OCI-M2 (cell line): Measurements from ENCODE around the gene ABL1.
"Not testable (repeated sequence)": the region's sequence is repeated elsewhere in the genome, so short reads cannot be mapped to it uniquely, and the experiment has no call there.

Experiments used
- DNase-seq: peaks from one replicate; lab custom pipeline; 2025; ENCODE audit not compliant: unreplicated experiment; lab: John Stamatoyannopoulos, UW

Gene ABL1

DNA sequence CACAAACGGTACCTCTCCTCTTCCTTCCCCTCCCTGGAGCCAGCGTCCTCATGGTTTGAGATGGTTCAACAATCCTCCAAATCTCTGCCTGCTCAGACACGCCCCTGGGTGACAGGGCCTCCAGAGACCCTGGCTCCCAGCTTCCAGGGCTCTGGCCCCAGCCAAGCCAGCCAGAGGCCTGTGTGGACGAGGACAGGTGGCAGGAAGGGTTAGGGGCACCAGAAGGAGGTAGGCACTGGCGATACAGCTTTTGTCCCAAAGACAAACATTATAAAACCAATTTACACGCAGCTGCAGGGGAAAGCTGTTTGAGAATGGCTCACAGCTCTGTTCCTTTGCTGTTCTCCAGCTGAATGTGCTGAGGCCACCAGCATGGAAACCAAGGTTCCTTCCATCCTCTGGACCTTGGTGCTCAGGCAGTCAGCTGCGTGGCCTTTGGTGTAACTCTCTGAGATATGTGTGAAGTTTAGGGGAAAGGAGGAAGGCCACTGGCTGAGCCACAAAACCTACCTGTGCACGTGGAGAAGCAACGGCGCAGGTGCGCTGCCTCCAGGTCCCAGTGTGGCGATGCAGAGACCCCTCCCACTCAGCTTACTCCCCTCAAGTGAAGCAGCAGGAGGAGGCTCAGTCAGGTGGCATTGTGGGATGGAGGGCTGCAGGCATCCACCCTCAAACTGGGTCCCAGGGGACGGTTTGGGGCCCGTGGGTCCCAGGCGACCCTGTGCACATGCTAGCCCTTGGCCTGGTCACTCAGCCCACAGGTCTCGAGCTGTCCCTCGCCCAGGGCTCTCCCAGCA lies 65.8 kb downstream of the ABL1 start:
- no peak for DNase-seq

DNA sequence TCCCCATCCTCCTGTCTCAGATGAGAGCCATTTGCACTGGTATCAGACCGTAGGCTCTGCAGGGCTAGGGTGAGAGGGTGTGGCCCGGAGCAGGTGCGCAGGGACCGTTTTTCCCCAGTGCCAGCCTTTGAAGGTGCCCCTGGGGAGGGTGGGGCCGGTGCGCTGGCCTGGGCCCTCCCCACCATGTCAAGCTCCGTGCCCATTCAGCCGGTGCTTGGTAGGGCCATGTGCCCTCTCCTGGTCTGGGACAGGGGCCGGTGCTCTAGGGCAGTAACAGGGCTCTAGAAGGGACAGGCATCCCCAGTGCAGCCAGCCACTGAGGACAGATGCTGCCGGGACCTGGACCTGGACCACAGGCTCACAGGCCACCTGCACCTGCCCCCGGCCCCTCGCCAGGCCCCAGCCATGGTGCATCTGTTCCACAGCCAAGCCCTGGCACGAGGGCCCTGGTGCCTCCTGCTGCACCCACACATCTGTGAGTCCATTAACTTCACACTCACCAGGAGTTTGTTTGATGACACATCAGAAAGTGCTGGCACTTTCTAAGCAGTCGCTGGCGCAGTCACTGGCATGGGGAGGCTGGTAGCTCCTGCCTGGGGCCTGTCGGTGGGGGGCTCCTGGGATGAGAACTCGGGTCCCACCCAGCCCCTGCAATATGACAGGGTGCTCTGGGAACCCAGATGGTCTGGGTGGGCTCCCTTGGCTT lies 66.6 kb downstream of the ABL1 start:
- DNase-seq = no peak

DNA sequence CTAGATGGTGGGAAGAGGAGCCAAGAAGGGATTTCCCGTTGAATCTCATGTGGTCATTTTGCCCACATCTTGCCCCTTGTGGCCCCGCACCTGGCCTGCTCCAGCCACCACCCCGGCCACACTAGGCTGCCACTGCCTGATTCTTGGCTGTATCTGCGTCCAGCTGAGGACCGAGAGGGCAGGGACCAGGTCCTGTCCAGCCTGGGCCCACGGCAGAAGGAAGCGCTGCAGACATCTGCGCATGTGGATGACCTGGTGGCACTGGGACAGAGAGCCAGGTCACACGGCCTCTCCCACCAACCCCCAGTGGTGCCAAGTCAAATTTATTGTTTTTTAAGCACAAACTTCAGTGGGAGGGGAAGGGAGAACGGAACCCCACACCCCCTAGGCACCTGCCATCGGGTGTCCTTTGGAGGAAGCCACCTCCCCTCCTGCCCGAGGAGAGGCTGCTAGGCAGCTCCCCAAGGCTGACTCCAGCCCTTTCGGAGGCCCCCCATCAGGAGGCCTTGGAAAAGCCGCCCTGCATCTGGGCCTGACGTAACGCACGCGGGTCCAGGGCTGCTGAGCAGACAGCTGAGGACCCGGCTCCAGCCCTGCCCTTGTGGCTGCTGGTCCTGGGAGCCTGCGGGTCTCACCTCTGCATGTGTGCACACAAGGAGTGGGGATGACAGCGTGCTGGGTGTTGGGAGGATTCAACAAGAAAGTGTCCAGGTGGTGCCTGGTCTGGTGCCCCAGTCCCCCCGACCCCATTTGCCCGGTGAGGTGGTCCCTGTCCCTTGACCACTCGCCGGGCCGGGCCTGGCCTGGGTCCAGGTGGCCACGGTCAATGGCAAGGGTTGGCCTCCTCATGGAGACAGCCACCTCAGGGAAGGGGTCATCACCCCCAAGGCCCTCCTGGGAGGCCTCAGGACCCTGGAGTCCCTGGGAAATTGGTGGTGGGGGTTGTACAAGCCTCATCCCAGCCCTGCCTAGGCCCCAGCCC lies 67.4 kb downstream of the ABL1 start:
- no peak for DNase-seq

DNA sequence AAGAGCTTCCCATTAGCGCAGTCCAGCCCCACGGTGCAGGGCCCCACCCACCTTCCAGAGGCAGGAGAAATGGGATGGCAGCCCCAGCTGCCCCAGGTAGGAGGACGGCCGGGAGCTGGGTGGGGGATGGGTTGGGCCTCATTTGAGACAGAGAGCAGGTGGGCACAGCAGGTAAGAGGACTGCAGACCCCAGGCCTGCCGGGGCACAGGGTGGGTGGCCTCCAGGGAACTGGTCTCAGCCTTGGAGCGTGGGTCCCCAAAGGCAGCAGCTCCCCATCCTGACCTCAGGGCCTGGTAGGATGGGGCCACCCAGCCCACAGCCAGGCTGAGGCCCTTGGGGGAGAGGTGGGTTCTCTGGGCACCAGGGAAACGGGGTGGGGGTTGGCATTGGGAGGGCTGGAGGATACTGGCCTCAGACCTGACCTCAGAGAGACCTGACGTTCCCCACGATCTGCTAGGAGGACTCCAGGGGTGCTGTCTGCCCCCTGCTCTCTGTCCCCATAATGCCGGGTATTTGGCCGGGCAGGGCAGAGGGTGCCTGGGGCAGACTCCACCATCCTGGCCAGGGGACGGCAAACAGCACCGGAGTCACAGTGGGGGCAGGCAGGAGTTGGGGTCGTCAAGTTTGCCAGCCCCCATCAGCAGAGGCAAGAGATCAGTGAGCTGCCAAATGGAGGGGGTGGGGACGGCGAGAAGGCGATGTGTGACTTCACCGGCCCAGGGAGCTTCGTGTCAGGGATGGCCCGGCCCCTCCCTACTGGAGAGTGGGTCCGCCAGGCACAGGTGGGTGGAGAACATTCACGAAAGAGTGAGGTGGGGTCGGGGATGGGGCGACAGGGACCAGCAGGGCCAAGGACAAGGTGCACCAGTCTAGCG lies 68.4 kb downstream of the ABL1 start:
- DNase-seq = no peak

DNA sequence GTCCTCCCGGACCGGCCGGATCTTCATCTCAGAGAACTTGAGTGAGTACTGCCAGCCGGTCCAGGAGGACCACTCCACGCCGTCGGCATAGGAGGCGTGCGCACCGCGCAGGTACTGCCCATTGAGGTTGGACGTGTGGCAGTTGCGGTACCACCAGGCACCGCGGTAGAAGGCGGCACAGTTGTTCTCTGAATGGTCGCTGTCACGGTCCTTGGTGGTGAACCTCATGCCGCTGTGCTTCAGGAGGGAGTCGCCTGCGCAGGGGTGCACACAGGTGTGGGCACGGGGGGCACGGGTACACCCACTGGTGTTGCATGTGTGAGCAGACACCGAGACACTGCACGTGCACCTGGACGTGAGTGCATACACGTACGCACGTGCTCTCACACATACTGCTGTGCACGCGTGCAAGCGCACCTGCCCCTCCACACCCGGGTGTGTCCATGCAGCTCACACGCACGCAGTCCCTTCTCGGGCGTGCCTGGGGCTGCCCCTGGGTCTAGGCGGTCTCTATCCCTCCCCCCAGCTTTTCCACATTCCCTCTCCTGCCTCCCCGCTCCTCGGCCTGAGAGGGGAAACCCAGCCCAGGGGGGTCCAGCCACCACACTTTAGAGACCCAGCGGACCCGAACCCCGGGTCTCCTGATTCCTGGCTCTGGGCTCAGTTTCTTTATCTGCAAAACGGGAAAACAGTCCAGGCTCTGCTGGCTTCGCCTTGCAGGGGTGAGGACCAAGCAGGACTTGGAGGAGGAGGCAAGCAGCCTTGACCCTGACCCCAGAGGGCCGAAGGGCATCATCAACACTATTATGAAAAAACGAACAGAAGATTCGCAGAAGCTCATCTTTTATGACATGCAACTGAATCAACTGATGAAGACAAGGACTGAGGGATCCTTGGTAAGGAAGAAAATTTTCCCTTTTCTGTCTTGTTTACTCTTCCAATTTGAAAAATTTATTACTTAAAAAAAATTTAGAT lies 69.3 kb downstream of the ABL1 start:
- no peak for DNase-seq

DNA sequence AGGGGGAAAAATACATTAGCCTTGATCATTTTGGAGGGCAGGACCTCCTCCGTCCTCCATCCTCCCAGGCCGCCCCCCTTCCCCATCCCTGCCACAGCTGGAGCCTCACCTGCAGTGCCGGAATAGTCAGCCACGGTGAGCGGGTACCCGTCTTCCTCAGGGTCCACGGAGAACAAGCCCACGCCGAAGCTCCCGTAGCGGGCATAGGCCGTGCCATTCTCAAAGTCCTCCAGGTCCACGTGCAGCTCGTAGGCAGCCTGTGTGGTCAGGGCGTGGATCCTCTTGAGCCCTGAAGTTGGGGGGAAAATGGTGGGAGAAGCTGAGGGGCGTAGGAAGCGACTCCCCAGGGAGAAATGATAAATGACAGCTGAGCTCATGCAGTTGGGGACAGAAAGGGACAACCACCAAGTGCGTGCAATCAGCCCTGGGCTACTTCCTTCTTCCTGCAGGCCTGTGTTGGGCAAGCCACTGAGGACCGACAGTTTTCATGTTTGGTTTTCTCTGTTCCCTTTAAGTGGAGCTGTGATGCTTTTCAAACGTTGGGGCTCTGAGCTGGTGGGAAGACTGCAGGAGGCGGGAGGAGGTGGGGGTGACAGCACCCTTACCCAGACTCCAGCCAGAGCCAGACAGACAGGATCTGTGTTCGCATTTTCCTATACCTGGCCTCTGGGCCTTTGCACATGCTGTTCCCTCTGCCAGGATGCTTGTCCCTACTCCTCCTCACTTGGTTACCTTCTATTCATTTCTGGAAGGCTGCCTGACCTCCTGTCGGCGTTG lies 70.3 kb downstream of the ABL1 start:
- no peak for DNase-seq

DNA sequence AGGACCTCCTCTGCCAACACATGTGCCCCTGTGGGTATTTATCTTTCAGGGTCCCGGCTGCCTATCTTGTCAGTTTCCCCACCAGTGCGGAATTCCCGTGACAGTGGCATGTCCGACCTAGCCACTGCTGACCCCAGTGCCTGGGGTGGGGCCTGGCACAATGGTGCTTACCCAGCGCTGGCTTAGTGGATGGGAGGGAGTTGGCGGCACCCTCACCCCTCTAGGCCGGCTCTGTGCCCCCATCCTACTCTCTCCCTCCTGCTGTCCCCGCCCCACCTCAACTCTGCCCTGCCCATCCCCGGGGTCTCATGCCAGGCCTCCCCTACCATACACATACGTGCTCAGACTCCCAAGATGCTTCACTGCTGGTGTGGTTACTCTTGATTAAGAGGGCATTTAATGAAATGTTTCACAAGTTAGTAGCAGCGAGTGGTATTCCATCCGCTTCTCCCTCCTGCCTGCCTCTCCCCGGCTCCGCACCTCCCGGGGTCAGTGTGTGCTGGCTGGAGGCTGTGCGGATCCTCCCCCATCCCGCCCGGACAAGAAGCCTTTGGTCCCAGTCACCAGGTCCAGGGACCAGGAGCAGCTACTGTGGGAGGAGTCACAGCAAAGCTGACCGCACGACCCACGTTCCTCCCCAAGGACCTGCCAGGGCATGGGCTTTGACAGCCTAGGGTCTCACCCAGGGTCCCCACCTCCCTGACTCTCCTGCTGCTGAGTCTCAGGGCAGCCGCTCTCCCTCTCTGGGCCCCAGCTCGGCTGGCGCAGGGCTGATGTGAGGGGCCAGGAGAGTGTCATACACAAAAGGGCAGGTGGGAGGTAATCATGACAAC lies 71.1 kb downstream of the ABL1 start:
- DNase-seq = no peak

DNA sequence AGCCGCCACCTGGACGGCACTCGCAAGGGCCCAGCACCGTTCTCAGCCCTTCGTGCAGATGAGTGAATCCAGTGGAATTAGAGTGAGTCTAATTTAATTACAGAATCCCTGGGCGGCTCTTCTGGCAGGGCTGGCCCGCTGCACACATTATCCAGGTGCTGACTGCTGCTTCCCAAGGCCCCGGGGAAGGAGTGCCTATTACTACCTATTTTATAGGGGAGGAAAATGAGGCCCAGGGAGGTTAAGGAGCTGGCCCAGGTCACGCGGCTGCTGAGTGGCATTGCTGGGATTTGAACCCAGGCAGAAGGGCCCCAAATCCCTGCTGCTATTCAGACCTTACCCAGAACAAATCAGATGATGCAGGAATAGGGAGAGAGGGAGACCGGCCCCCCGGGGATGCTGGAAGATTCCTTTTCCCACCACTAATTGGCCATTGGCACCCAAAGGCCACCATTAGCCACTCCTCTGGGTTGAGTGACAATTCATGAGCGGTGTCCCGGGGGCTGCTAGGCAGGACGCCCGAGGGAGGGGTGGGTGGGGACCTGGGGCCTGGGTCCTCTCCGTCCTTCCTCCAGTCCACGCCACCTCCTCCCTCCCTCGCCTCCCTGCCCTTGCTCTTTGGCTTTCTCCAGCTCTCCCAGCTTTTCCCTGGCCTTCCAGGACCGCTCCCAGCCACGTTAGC lies 71.8 kb downstream of the ABL1 start:
- no peak for DNase-seq

DNA sequence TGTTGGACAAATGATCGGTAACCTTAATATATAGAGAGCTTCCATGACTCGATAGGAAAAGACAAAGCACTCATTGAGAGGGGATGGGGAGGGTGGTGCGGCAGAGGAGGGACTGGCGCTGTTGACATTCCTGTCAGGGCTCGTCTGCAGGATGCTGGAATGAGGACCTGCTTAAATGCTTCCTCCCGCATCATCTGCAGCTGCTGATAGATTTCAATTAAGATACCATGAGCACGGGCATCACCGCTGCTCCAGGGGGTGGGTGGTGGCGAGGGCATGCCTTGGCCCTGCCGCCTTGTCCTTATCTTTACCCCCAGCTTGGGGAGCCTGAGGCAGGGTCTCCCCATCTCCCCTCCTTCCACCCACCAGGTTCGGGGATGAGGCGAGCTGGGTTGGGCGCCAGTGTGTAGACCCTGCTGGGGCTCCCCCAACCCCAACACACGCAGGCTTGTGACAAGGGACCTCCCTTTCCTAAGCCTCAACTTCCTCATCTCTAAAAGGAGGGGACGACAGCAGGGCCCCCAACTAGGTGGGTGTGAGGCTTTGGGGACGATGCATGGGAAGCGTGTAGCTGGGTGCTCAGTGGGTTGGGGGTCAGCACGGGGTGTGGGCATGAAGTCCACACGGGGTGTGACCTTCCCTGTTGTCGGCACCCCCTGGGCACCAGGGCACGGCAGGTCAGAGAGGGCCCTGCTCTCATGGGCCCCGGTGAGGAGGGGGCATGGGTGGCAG lies 73.3 kb downstream of the ABL1 start:
- DNase-seq = no peak

DNA sequence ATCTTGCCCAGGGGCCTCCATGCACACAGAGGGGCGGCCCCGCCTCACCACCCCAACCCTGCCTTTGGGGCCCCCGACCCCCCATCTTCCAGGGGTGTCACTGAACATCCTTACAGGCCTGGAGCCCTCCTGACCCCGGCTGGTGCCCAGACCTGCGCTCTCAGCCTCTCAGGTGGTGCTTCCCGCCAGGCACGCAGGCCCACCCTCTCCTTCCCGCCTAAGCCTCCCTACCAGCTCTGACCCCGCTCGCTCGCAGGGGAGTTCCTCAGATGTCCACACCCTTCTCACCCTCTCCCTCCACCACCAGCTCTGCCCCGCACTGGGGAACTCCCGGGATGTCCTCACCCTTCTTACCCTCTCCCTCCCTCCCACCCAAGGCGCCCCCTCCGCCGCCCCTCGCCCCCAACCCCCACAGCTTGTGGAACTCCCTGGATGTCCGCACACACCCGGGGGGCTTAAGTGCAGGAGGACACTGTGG lies 73.9 kb downstream of the ABL1 start:
- DNase-seq = no peak

DNA sequence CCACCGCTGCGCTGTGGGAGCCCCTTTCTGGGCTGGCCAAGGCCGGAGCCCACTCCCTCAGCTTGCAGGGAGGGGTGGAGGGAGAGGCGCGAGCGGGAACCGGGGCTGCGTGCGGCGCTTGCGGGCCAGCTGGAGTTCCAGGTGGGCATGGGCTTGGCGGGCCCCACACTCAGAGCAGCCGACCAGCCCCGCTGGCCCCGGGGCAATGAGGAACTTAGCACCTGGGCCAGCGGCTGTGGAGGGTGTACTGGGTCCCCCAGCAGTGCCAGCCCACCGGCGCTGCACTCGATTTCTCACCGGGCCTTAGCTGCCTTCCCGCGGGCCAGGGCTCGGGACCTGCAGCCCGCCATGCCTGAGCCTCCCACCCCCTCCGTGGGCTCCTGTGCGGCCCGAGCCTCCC lies 75.0 kb downstream of the ABL1 start:
- not testable (repeated sequence) for DNase-seq

DNA sequence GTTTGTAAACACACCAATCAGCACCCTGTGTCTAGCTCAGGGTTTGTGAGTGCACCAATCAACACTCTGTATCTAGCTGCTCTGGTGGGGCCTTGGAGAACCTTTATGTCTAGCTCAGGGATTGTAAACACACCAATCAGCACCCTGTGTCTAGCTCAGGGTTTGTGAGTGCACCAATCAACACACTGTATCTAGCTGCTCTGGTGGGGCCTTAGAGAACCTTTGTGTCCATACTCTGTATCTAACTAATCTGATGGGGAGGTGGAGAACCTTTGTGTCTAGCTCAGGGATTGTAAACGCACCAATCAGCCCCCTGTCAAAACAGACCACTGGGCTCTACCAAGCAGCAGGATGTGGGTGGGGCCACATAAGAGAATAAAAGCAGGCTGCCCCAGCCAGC lies 75.6 kb downstream of the ABL1 start:
- DNase-seq = not testable (repeated sequence)

DNA sequence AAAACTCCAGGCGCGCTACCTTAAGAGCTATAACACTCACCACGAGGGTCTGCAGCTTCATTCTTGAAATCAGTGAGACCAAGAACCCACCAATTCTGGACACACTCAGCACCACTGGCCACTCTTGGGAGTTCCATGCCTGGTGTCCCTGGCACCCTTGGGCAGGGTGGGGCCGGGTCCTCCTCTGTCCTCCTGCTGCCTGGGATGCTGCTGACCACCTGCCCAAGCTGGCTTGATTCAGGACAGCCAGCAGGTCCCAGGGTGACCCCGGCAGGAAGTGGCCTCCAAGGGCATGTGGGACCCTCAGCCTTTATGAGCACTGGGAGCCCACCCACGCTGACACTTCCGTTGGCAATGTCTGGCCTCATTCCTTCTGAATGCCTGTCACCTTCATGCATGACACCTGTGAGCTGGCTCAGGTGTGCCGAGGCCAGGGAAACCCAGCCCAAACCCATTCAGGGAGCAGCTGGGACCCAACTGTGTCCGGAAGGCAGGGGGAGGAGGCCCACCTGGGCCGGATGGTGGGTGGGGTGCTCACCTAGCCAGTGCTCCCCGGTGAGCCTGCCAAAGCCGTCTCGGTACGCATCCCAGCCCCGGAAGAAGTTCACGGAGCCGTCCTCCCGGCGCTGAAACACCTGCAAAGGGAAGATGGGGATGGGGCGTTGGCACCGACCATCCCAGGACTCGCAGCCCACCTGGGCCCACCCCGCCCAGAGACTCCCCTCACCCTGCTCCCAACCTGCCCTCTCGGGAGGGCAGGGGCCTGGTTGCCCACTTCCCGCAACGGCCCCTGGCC lies 76.4 kb downstream of the ABL1 start:
- DNase-seq = no peak

DNA sequence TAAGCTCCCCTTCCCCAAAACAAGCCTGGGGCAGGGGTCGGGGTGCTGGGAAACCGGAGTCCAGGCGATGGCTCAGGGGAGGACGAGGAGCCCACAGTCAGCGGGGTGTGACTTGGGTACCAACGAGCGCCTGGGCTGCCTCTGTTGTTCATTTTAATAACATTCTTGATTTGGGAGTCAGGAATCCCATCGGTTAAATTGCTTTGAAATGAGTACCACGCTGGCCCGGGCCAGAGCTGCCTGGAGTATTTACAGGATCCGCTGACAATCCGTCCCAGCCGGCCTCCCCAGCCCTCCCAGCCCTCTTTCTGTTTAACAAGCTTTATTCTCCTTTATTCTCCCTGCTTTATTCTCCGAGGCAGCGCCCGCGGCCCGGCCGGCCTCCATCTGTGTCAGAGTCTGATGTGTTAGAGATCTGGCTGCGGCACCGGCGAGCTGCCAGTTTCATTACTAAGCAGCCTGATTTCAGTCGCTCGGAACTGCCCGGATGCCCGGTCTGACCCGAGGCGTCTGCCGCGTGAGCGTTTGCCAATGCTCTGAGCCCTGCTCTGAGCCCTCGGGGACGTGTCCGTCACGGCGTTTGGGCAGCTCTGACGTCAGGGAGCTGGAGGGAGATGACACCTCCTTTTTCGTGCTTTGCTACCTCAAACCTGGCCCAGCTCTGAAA lies 78.0 kb downstream of the ABL1 start:
- no peak for DNase-seq
